ENCODE measurements around the gene CCDC126. TPM values are rescaled to one million over a fixed set of nuclear protein-coding genes. Genes with fewer than 3 reads are reported as not detected.

The CCDC126 gene
- total and polyA plus RNA-seq, 9 of the 15 experiments (the other 6 are each of a cell fraction or from before 2014, with no cell fraction given) = 3.0 to 16.2 (median 5.2) TPM

GRCh38 chr7:23622506-23622925, 25.3 kb downstream of the CCDC126 start:
- in situ Hi-C loops (cut with MboI) = no loop called here
- no peak for TF ChIP-seq ZNF165 (CRISPR knock-in tag; IDR thresholded peaks at IDR 0.05; ENCODE audit: borderline replicate concordance)
- 0 out of 2 replicates have a peak, but pooled peaks have one; percentile 29 for TF ChIP-seq CEBPB (tag; IDR thresholded peaks at IDR 0.05)
- intact Hi-C loops (cut with micrococcal nuclease) = no loop called here
- no peaks in the 10 kb centered on the region for H3K36me3 ChIP-seq (ENCODE audit: control insufficient read depth, insufficient read depth, low read length)
- no peaks in the 10 kb centered on the region for H3K9me1 ChIP-seq (ENCODE audit: control insufficient read depth, insufficient read depth, low read length)
- H4K20me1 ChIP-seq (replicated peaks; ENCODE audit: control insufficient read depth, insufficient read depth, low read length) = no peaks in the 10 kb centered on the region
- H3K79me2 ChIP-seq (ENCODE audit: control insufficient read depth, insufficient read depth, low read length) = no peaks in the 10 kb centered on the region
- no peak overlapping the region for H3K4me3 ChIP-seq
- H3K27me3 ChIP-seq (ENCODE audit: control insufficient read depth in 2 of 2, insufficient read depth in 2 of 2, low read length in 2 of 2) = no peaks in the 10 kb centered on the region
- 26% methylated on average over 2 of the region's 2 CpGs for WGBS (ENCODE audit: insufficient coverage, low coverage, missing lambda C conversion rate)
- FAIRE-seq (no peak), DNase-seq (ENCODE audit: extremely low read depth in 1 of 4, low spot score in 3 of 4) (no peak), ATAC-seq (no peak)
- H3K4me2 ChIP-seq (ENCODE audit: insufficient read depth, low read length) = no peak overlapping the region
- H3K27ac ChIP-seq (ENCODE audit: extremely low read depth, low read depth, low read length) = no peak overlapping the region
- ChIA-PET POLR2A (interaction anchor here (0.6 kb wide), 1 partner anchor 1219 kb away, joined by 4 read pairs; no protein-coding TSS in a partner anchor), CTCF (ENCODE audit: low intra/inter-chr PET ratio) (no interaction called here)
- H3K9me3 ChIP-seq (replicated peaks; ENCODE audit: control insufficient read depth, insufficient read depth, low read depth, low read length) = no peaks in the 10 kb centered on the region
- H2AFZ ChIP-seq (ENCODE audit: low read depth, low read length) = no peak overlapping the region
- no peak overlapping the region for H3K9ac ChIP-seq (ENCODE audit: insufficient read depth in 1 of 2, low read depth in 2 of 2, low read length in 2 of 2)
- no TSS peak for BruUV-seq (replicated peaks)
- no peaks in the 10 kb centered on the region for H3K4me1 ChIP-seq (replicated peaks in 1 of 2; ENCODE audit: control insufficient read depth in 2 of 2, insufficient read depth in 2 of 2, low read length in 2 of 2)

- DNase-seq (ENCODE audit: extremely low read depth in 1 of 4, low spot score in 3 of 4) (no peak), ATAC-seq (no peak), FAIRE-seq (no peak)
- Histone ChIP-seq H3K4me3 (no peak overlapping the region), H3K36me3 (ENCODE audit: control insufficient read depth, insufficient read depth, low read length) (no peaks in the 10 kb centered on the region), H3K9me3 (replicated peaks; ENCODE audit: control insufficient read depth, insufficient read depth, low read depth, low read length) (no peaks in the 10 kb centered on the region), H3K27ac (ENCODE audit: extremely low read depth, low read depth, low read length) (no peak overlapping the region), H3K27me3 (ENCODE audit: control insufficient read depth in 2 of 2, insufficient read depth in 2 of 2, low read length in 2 of 2) (no peaks in the 10 kb centered on the region; a peak in 1 of 5 replicates), H3K4me2 (ENCODE audit: insufficient read depth, low read length) (no peak overlapping the region), H4K20me1 (replicated peaks; ENCODE audit: control insufficient read depth, insufficient read depth, low read length) (no peaks in the 10 kb centered on the region), H2AFZ (ENCODE audit: low read depth, low read length) (no peak overlapping the region), H3K79me2 (ENCODE audit: control insufficient read depth, insufficient read depth, low read length) (no peaks in the 10 kb centered on the region), H3K4me1 (replicated peaks in 1 of 2; ENCODE audit: control insufficient read depth in 2 of 2, insufficient read depth in 2 of 2, low read length in 2 of 2) (no peaks in the 10 kb centered on the region), H3K9me1 (ENCODE audit: control insufficient read depth, insufficient read depth, low read length) (no peaks in the 10 kb centered on the region), H3K9ac (ENCODE audit: insufficient read depth in 1 of 2, low read depth in 2 of 2, low read length in 2 of 2) (no peak overlapping the region)
- intact Hi-C loops (cut with micrococcal nuclease) = no loop called here
- BruUV-seq (replicated peaks) = no TSS peak
- ChIA-PET POLR2A (interaction anchor here (0.6 kb wide), 1 partner anchor 578 kb away, joined by 3 read pairs; no protein-coding TSS in a partner anchor), CTCF (ENCODE audit: low intra/inter-chr PET ratio) (no interaction called here)
- 19% methylated on average over 2 of the region's 2 CpGs for WGBS (ENCODE audit: insufficient coverage, low coverage, missing lambda C conversion rate)
- in situ Hi-C loops (cut with MboI) = no loop called here
- TF ChIP-seq NCOA2 (IDR thresholded peaks at IDR 0.05; ENCODE audit: partially characterized antibody in 2 of 2) (no peak), PURB (CRISPR knock-in tag; IDR thresholded peaks at IDR 0.05; ENCODE audit: low read depth) (no peak), HMGXB4 (CRISPR knock-in tag; IDR thresholded peaks at IDR 0.05) (no peak), ARID3B (CRISPR knock-in tag; IDR thresholded peaks at IDR 0.05; ENCODE audit: borderline replicate concordance) (no peak), KAT8 (IDR thresholded peaks at IDR 0.05; ENCODE audit: low read depth) (no peak), ATF4 (CRISPR knock-in tag; IDR thresholded peaks at IDR 0.05) (no peak), JUNB (CRISPR knock-in tag; conservative IDR thresholded peaks at IDR 0.05) (no peak), E2F4 (CRISPR knock-in tag; IDR thresholded peaks at IDR 0.05; ENCODE audit: low read depth) (no peak)
These were observed 31.2 kb downstream of the CCDC126 start for GRCh38 chr7:23628370-23628769.
